Fibroblast of lung (primary cell): ENCODE measurements around the gene SEC61A2. TPM values are rescaled to one million over a fixed set of nuclear protein-coding genes. Genes with fewer than 3 reads are reported as not detected.

Experiments used
- DNase-seq, 2 donors: peaks; one replicate each; pipeline versions ENCODE4 v3.0.0 to v3.0.0-alpha.2; 2010; ENCODE audit warnings: low read depth in 2 of 2
- H2AFZ ChIP-seq: 2 replicates; pipeline ENCODE4 v1.5.1; 2012; ENCODE audit warnings: low read length, control low read depth, inconsistent platforms
- H3K27ac ChIP-seq: 2 replicates; pipeline ENCODE4 v1.5.1; 2011; ENCODE audit warnings: low read length, control low read depth; ENCODE audit not compliant: insufficient read depth
- H3K27me3 ChIP-seq: 2 replicates; pipeline ENCODE4 v1.5.1; 2011; ENCODE audit warnings: mild to moderate bottlenecking, low read length; ENCODE audit not compliant: control insufficient read depth, insufficient read depth
- H3K36me3 ChIP-seq: 2 replicates; pipeline ENCODE4 v1.5.1; 2011; ENCODE audit warnings: low read length; ENCODE audit not compliant: control insufficient read depth, insufficient read depth
- H3K4me1 ChIP-seq: 2 replicates; pipeline ENCODE4 v1.5.1; 2011; ENCODE audit warnings: low read length; ENCODE audit not compliant: control insufficient read depth, insufficient read depth; ENCODE audit errors: extremely low read depth
- H3K4me2 ChIP-seq: 2 replicates; pipeline ENCODE4 v1.5.1; 2011; ENCODE audit warnings: low read length, control low read depth; ENCODE audit not compliant: insufficient read depth; ENCODE audit errors: extremely low read depth
- H3K4me3 ChIP-seq, 4 experiments: fragments of 200-600 bp in 1 of 4; sonication (generic) in 1 of 4; replicated peaks in 1 of 4; 2 replicates each; pipeline ENCODE4 v1.5.1; 2011 to 2016; ENCODE audit warnings: low read length in 4 of 4, low read depth in 3 of 4, mild to moderate bottlenecking in 3 of 4, control low read depth in 2 of 4, inconsistent platforms in 1 of 4, mixed read lengths in 1 of 4; ENCODE audit not compliant: insufficient read depth in 1 of 4; ENCODE audit errors: control extremely low read depth in 1 of 4
- H3K79me2 ChIP-seq: 2 replicates; pipeline ENCODE4 v1.5.1; 2012; ENCODE audit warnings: mild to moderate bottlenecking, low read length, inconsistent platforms; ENCODE audit not compliant: control insufficient read depth, insufficient read depth
- H3K9ac ChIP-seq: 2 replicates; pipeline ENCODE4 v1.5.1; 2011; ENCODE audit warnings: mild to moderate bottlenecking, low read length, control low read depth; ENCODE audit not compliant: insufficient read depth
- H3K9me3 ChIP-seq: 2 replicates; pipeline ENCODE4 v1.5.1; 2012; ENCODE audit warnings: low read depth, low read length; ENCODE audit not compliant: control insufficient read depth, insufficient read depth
- H4K20me1 ChIP-seq: 2 replicates; pipeline ENCODE4 v1.5.1; 2011; ENCODE audit warnings: low read length; ENCODE audit not compliant: control insufficient read depth, insufficient read depth; ENCODE audit errors: extremely low read depth
- CTCF ChIP-seq, 2 donors: IDR thresholded peaks in 1 of 2; conservative IDR thresholded peaks in 1 of 2; 1 replicate in 1 of 2; 2 replicates in 1 of 2; pipeline ENCODE4 v1.5.1; 2011 to 2012; ENCODE audit warnings: low read length in 2 of 2, control low read depth in 1 of 2, inconsistent platforms in 1 of 2, low read depth in 1 of 2, mild to moderate bottlenecking in 1 of 2
- EZH2 ChIP-seq: IDR thresholded peaks from 2 replicates; pipeline ENCODE4 v1.5.1; 2012; ENCODE audit warnings: low read length, control low read depth, mild to moderate bottlenecking; ENCODE audit errors: missing control alignments
- polyA plus RNA-seq, 2 donors: library from polyadenylated mRNA; depleted of rRNA in 1 of 2; stranded (reverse) in 1 of 2; unstranded in 1 of 2; fragments of >200 nt; gene quantifications; 2 replicates each; pipeline ENCODE4 v1.2.1, GENCODE V29; 2011 to 2012; ENCODE audit warnings: missing spikeins in 1 of 2
- total RNA-seq: library from RNA; depleted of rRNA; stranded (reverse); fragments of >200 nt; gene quantifications from 2 replicates; pipeline ENCODE4 v1.2.1, GENCODE V29; 2014

SEC61A2 gene
- total and polyA plus RNA-seq, 2 donors (not counting 1 experiment from before 2014, with no cell fraction given): 9.2 to 12.8 TPM

GRCh38 chr10:12107781-12108180 is 21.7 kb upstream of the SEC61A2 start:
- DNase-seq: no peak
- H3K4me1 ChIP-seq: no peaks in the 10 kb centered on the region

GRCh38 chr10:12109286-12109685 is 20.2 kb upstream of the SEC61A2 start:
- H3K4me3 ChIP-seq: no peak overlapping the region
- H3K9me3 ChIP-seq: no peaks in the 10 kb centered on the region
- no peaks in the 10 kb centered on the region for H4K20me1 ChIP-seq
- H2AFZ ChIP-seq: no peak overlapping the region
- no peak for DNase-seq
- no peak overlapping the region for H3K4me2 ChIP-seq
- no peak for TF ChIP-seq CTCF (conservative IDR thresholded peaks at IDR 0.05 in 1 of 2, IDR thresholded peaks at IDR 0.05 in 1 of 2; ENCODE audit: low read depth in 1 of 2, low read length in 2 of 2)
- no peak for TF ChIP-seq EZH2
- no peak overlapping the region for H3K27ac ChIP-seq
- H3K9ac ChIP-seq: no peak overlapping the region
- H3K4me1 ChIP-seq: no peaks in the 10 kb centered on the region
- no peaks in the 10 kb centered on the region for H3K27me3 ChIP-seq
- no peaks in the 10 kb centered on the region for H3K79me2 ChIP-seq
- H3K36me3 ChIP-seq: peaks cover 4% of the 10 kb centered on the region

More at GRCh38 chr10:12107781-12108180, 21.7 kb upstream of the SEC61A2 start:
- H4K20me1 ChIP-seq: no peaks in the 10 kb centered on the region
- no peaks in the 10 kb centered on the region for H3K27me3 ChIP-seq
- no peaks in the 10 kb centered on the region for H3K9me3 ChIP-seq
- no peak overlapping the region for H3K4me2 ChIP-seq
- no peak overlapping the region for H3K27ac ChIP-seq
- H3K4me3 ChIP-seq: no peak overlapping the region
- H3K79me2 ChIP-seq: no peaks in the 10 kb centered on the region
- no peak overlapping the region for H2AFZ ChIP-seq
- H3K9ac ChIP-seq: no peak overlapping the region
- TF ChIP-seq CTCF (conservative IDR thresholded peaks at IDR 0.05 in 1 of 2, IDR thresholded peaks at IDR 0.05 in 1 of 2; ENCODE audit: low read depth in 1 of 2, low read length in 2 of 2) (no peak), EZH2 (no peak)
- H3K36me3 ChIP-seq: peaks cover 4% of the 10 kb centered on the region

- Histone ChIP-seq H3K27me3 (no peaks in the 10 kb centered on the region), H3K4me1 (no peaks in the 10 kb centered on the region), H3K79me2 (no peaks in the 10 kb centered on the region), H3K4me3 (no peak overlapping the region), H4K20me1 (no peaks in the 10 kb centered on the region), H3K4me2 (no peak overlapping the region), H3K9ac (no peak overlapping the region), H3K9me3 (no peaks in the 10 kb centered on the region), H3K27ac (no peak overlapping the region), H2AFZ (no peak overlapping the region), H3K36me3 (peaks cover 1% of the 10 kb centered on the region)
- no peak for DNase-seq
- no peak for TF ChIP-seq CTCF (conservative IDR thresholded peaks at IDR 0.05 in 1 of 2, IDR thresholded peaks at IDR 0.05 in 1 of 2; ENCODE audit: low read depth in 1 of 2, low read length in 2 of 2)
- TF ChIP-seq EZH2: no peak
These were observed 17.9 kb upstream of the SEC61A2 start for GRCh38 chr10:12111528-12111927.
